ENCODE measurements around the gene GVQW3. TPM values are rescaled to one million over a fixed set of nuclear protein-coding genes. Genes with fewer than 3 reads are reported as not detected.
"Not testable (repeated sequence)": the region's sequence is repeated elsewhere in the genome, so short reads cannot be mapped to it uniquely, and the experiment has no call there.

The GVQW3 gene
- polyA plus RNA-seq, 3 donors: 0.15 to 1.1 TPM; not detected in 1

DNA sequence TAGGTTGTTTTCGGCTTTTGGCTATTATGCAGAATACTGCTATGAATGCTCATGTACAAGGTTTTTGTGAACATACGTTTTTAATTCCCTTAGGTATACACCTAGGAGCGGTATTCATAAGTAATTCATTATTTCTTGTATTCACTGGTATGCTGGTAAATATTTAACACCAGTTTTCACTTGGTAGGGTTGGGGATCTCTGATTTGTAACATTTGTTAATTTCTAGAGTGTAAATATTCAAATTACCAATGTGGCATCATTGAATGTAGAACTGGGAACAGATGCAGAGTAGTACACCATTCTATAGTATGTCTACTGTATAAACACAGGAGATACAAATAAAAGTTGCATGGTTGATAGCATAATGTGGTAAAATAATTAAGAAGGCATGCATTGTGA, 16.3 kb downstream of the GVQW3 start:
- WGBS (ENCODE audit: insufficient coverage): no CpG with 5 or more reads among the region's 3 CpGs
- peaks cover 10% of the 10 kb centered on the region for H3K4me1 Mint-ChIP-seq
- no peak overlapping the region for H3K27ac Mint-ChIP-seq
- H3K4me1 ChIP-seq (ENCODE audit: control insufficient read depth in 1 of 2, insufficient read depth in 2 of 2, low read length in 2 of 2): peaks cover 0 to 3% of the 10 kb centered on the region in 2 donors
- TF ChIP-seq, protein P1, sequence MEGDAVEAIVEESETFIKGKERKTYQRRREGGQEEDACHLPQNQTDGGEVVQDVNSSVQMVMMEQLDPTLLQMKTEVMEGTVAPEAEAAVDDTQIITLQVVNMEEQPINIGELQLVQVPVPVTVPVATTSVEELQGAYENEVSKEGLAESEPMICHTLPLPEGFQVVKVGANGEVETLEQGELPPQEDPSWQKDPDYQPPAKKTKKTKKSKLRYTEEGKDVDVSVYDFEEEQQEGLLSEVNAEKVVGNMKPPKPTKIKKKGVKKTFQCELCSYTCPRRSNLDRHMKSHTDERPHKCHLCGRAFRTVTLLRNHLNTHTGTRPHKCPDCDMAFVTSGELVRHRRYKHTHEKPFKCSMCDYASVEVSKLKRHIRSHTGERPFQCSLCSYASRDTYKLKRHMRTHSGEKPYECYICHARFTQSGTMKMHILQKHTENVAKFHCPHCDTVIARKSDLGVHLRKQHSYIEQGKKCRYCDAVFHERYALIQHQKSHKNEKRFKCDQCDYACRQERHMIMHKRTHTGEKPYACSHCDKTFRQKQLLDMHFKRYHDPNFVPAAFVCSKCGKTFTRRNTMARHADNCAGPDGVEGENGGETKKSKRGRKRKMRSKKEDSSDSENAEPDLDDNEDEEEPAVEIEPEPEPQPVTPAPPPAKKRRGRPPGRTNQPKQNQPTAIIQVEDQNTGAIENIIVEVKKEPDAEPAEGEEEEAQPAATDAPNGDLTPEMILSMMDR (IDR thresholded peaks at IDR 0.05): no peak
- no peaks in the 10 kb centered on the region for H3K36me3 ChIP-seq (replicated peaks in 1 of 2; ENCODE audit: control insufficient read depth in 1 of 2, insufficient read depth in 2 of 2, low read length in 2 of 2)
- H4K20me1 ChIP-seq (ENCODE audit: insufficient read depth, low read length): no peaks in the 10 kb centered on the region
- H3K4me2 ChIP-seq (replicated peaks; ENCODE audit: extremely low read depth, low read length, poor library complexity, severe bottlenecking): no peak overlapping the region
- H3K4me3 ChIP-seq (replicated peaks in 1 of 3; ENCODE audit: low read depth in 2 of 3, low read length in 3 of 3): no peak overlapping the region
- DNase-seq: no peak
- no peaks in the 10 kb centered on the region for H3K79me2 ChIP-seq (ENCODE audit: insufficient read depth, low read length)
- peaks cover 0 to 3% (median 0%) of the 10 kb centered on the region in 7 donors for H3K9me3 Mint-ChIP-seq
- no peak overlapping the region for H2AFZ ChIP-seq (ENCODE audit: insufficient read depth, low read depth, low read length, poor library complexity, severe bottlenecking)
- intact Hi-C loops (cut with micrococcal nuclease): no loop called here
- H3K9me3 ChIP-seq (replicated peaks in 1 of 2; ENCODE audit: control insufficient read depth in 1 of 2, insufficient read depth in 1 of 2, low read length in 2 of 2): no peaks in the 10 kb centered on the region
- H3K27me3 ChIP-seq (ENCODE audit: control insufficient read depth in 2 of 2, insufficient read depth in 2 of 2, low read length in 2 of 2): no peaks in the 10 kb centered on the region
- no peak overlapping the region for H3K27ac ChIP-seq (ENCODE audit: low read depth in 1 of 2, low read length in 2 of 2)
- H3K27me3 Mint-ChIP-seq (ENCODE audit: low read depth in 3 of 3): peaks cover 0 to 3% (median 3%) of the 10 kb centered on the region in 3 donors
- H3K36me3 Mint-ChIP-seq: no peaks in the 10 kb centered on the region
- no peak overlapping the region for H3K4me3 Mint-ChIP-seq
- no peak overlapping the region for H3K9ac ChIP-seq (ENCODE audit: insufficient read depth, low read length, poor library complexity, severe bottlenecking)

DNA sequence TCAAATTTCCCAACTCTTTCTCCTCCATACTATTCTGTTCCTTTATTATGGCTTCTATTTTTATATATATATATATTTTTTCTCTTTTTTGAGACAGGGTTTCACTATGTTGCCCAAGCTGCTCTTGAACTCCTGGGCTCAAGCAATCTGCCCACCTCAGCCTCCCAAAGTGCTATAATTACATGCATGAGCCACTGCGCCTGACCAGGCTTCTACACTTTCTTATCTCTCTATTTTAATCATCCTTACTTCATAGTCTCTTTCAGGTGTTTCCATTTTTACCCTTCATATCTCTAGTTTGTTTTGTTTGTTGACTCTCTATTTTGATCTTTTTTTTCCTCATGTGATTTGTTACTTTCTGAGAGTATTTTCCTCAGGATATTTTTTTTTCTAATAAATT, 19.8 kb downstream of the GVQW3 start:
- intact Hi-C loops (cut with micrococcal nuclease): no loop called here
- no peaks in the 10 kb centered on the region for H3K79me2 ChIP-seq (ENCODE audit: insufficient read depth, low read length)
- whole genome bisulfite sequencing (ENCODE audit: insufficient coverage): no CpG with 5 or more reads among the region's 1 CpG
- no peak overlapping the region for H3K4me2 ChIP-seq (replicated peaks; ENCODE audit: extremely low read depth, low read length, poor library complexity, severe bottlenecking)
- Mint-ChIP-seq H3K4me3 (no peak overlapping the region), H3K9me3 (peaks cover 0 to 3% (median 0%) of the 10 kb centered on the region in 7 donors), H3K27me3 (ENCODE audit: low read depth in 3 of 3) (peaks cover 1 to 2% (median 2%) of the 10 kb centered on the region in 3 donors), H3K36me3 (no peaks in the 10 kb centered on the region), H3K27ac (no peak overlapping the region), H3K4me1 (peaks cover 1% of the 10 kb centered on the region)
- no peak overlapping the region for H2AFZ ChIP-seq (ENCODE audit: insufficient read depth, low read depth, low read length, poor library complexity, severe bottlenecking)
- H3K27me3 ChIP-seq (ENCODE audit: control insufficient read depth in 2 of 2, insufficient read depth in 2 of 2, low read length in 2 of 2): no peaks in the 10 kb centered on the region
- no peak overlapping the region for H3K9ac ChIP-seq (ENCODE audit: insufficient read depth, low read length, poor library complexity, severe bottlenecking)
- no peaks in the 10 kb centered on the region for H3K4me1 ChIP-seq (ENCODE audit: control insufficient read depth in 1 of 2, insufficient read depth in 2 of 2, low read length in 2 of 2)
- H4K20me1 ChIP-seq (ENCODE audit: insufficient read depth, low read length): no peaks in the 10 kb centered on the region
- no peak overlapping the region for H3K4me3 ChIP-seq (replicated peaks in 1 of 3; ENCODE audit: low read depth in 2 of 3, low read length in 3 of 3)
- H3K27ac ChIP-seq (ENCODE audit: low read depth in 1 of 2, low read length in 2 of 2): no peak overlapping the region
- no peaks in the 10 kb centered on the region for H3K9me3 ChIP-seq (replicated peaks in 1 of 2; ENCODE audit: control insufficient read depth in 1 of 2, insufficient read depth in 1 of 2, low read length in 2 of 2)
- no peaks in the 10 kb centered on the region for H3K36me3 ChIP-seq (replicated peaks in 1 of 2; ENCODE audit: control insufficient read depth in 1 of 2, insufficient read depth in 2 of 2, low read length in 2 of 2)
- DNase-seq: no peak
- TF ChIP-seq, protein P1 (IDR thresholded peaks at IDR 0.05): no peak

DNA sequence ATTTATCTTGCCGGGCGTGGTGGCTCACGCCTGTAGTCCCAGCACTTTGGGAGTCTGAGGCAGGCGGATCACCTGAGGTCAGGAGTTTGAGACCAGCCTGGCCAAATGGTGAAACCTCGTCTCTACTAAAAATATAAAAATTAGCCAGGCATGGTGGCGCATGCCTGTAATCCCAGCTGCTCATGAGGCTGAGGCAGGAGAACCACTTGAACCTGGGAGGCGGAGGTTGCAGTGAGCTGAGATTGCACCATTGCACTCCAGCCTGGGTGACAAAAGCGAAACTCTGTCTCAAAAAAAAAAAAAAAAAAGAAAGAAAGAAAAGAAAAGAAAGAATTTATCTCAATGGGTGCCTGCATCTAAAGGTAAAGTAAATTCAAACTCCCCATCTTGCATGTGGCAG, 20.4 kb downstream of the GVQW3 start:
- H3K4me3 Mint-ChIP-seq; H3K9me3 Mint-ChIP-seq; H3K4me1 Mint-ChIP-seq; H3K4me3 ChIP-seq (replicated peaks in 1 of 3; ENCODE audit: low read depth in 2 of 3, low read length in 3 of 3); H3K27me3 Mint-ChIP-seq (ENCODE audit: low read depth in 3 of 3); H4K20me1 ChIP-seq (ENCODE audit: insufficient read depth, low read length); H3K27ac ChIP-seq (ENCODE audit: low read depth in 1 of 2, low read length in 2 of 2); H3K36me3 ChIP-seq (replicated peaks in 1 of 2; ENCODE audit: control insufficient read depth in 1 of 2, insufficient read depth in 2 of 2, low read length in 2 of 2); H3K4me1 ChIP-seq (ENCODE audit: control insufficient read depth in 1 of 2, insufficient read depth in 2 of 2, low read length in 2 of 2); intact Hi-C loops (cut with micrococcal nuclease); H2AFZ ChIP-seq (ENCODE audit: insufficient read depth, low read depth, low read length, poor library complexity, severe bottlenecking); H3K36me3 Mint-ChIP-seq; H3K9me3 ChIP-seq (replicated peaks in 1 of 2; ENCODE audit: control insufficient read depth in 1 of 2, insufficient read depth in 1 of 2, low read length in 2 of 2); H3K4me2 ChIP-seq (replicated peaks; ENCODE audit: extremely low read depth, low read length, poor library complexity, severe bottlenecking); H3K79me2 ChIP-seq (ENCODE audit: insufficient read depth, low read length); DNase-seq; H3K27me3 ChIP-seq (ENCODE audit: control insufficient read depth in 2 of 2, insufficient read depth in 2 of 2, low read length in 2 of 2); H3K9ac ChIP-seq (ENCODE audit: insufficient read depth, low read length, poor library complexity, severe bottlenecking); H3K27ac Mint-ChIP-seq: not testable (repeated sequence)
- 94% methylated on average over 5 of the region's 8 CpGs for WGBS (ENCODE audit: insufficient coverage)
